ENCODE results near the gene SEPHS1.
A peak's percentile ranks its signal among the peaks of the same experiment; 100 is the strongest.

Gene SEPHS1

DNA sequence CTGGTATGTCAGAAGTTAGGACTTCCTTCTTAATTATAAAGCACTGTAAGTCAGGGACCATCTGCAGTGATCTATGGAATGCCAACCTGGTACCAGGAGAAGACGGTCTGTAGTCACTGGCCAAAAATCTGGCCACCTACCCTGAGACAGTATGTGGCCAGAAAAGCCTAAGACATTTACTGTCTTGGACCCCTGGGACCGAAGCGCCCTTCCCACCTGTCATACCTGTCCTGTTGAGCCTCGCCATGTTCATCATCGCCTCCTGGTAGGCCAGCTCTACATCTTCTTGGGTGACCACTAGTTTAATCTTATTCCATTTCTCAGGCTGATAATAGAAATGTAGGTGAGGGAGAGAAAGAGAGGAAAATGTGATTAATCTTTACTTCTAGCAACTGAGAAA, 20.0 kb downstream of the SEPHS1 start:
- DNase-seq (ENCODE audit: low read depth) = no peak

DNA sequence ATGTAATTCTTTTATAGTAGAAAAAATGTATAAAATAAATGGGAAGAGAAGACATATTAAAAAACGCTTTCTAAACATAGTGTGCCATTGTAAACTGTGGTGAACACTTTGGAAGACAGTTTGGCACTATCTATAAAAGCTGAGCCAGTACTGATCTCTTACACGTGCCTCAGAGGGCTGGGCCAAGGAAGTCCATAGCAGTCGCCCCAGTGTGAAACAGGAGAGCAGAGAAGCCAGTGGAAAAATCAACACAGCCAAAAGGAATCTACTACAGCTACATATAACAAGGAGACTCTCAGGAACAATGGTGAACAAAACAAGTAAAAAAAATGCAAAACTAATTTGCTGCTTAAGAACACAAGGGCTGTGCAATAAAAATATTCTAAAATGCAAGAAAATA, 20.6 kb downstream of the SEPHS1 start:
- no peak for DNase-seq (ENCODE audit: low read depth)

DNA sequence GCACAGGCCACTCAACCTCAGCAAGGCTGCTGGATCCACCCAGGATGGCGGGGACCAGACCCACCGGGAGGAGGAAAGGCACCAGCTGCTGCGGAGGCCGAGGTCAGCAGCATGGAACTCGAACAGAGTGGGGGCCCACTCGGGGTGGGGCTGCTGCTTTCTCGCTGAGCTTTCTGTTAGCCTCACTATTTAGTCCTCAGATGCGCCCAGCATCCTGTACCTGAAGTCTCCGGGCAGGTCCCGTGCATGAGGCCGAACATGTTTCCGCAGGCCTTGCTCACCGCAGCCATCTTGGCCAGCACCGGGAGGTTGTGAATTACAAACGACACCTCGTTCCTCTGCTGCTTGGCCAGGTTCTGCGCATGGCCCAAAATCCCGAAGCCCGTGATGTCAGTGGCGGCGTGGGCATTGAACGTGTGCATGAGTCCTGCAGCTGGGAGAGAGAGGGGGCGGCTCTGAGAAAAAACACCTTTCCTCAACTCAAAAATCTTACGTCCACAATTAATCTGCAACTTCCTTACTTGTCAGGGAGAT, 25.4 kb downstream of the SEPHS1 start:
- no peak for DNase-seq (ENCODE audit: low read depth)

DNA sequence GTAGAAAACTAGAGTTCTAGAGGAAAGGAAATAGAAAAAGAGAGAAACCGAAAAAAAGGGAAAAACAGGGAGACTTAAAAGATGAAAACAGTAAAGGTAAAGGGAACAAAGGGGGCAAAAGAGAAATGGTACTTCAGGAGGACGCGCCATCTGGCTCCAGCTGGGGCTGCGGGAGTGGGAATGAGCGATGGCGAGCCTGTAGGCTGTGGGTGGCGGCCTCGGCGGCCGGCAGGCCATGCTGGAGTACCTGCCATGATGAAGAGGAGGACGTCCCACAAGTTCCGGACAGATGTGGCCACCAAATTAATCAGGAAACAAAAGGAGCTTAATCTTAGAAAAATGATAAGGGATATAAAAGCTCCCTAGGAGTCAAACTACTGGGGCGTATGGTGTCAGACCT, 26.5 kb downstream of the SEPHS1 start:
- DNase-seq (ENCODE audit: low read depth) = no peak

DNA sequence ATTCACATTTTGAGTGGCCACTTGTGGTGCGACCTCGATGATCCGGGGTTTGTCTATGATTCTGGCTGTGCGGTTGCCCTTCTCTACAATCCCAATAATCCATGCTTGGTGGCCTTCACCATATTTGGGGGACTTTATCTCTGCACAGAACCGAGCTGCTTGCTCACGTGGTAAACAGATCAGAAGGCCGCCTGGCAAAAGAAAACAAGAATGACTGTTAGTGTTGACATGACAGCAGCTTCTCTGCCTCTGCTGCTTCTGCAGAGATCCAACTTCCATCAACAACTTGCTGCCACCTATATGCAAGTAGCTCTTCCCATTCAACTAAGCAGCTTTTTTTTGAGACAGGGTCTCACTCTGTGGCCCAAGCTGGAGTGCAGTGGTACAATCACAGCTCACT, 28.9 kb downstream of the SEPHS1 start:
- no peak for DNase-seq (ENCODE audit: low read depth)

DNA sequence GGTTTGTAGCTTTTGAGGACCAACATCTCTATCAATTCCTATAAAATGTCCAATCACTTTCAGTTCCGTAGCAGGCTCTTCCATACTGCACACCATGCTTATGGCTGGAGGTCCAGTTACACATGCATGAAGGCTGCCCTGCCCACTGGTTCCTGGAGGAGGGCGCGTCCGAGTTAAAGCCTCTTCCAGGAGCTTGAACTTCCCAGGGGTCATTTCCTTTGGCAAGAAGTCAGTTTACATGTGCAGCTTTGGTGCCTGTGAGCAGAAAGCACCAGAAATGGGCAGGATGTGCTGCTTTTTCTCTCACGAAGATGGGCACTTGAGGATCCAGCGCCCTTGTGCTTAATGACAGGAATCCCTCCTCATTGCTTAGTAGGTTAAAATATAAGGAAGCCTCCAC, 30.6 kb downstream of the SEPHS1 start:
- DNase-seq (ENCODE audit: low read depth) = no peak

DNA sequence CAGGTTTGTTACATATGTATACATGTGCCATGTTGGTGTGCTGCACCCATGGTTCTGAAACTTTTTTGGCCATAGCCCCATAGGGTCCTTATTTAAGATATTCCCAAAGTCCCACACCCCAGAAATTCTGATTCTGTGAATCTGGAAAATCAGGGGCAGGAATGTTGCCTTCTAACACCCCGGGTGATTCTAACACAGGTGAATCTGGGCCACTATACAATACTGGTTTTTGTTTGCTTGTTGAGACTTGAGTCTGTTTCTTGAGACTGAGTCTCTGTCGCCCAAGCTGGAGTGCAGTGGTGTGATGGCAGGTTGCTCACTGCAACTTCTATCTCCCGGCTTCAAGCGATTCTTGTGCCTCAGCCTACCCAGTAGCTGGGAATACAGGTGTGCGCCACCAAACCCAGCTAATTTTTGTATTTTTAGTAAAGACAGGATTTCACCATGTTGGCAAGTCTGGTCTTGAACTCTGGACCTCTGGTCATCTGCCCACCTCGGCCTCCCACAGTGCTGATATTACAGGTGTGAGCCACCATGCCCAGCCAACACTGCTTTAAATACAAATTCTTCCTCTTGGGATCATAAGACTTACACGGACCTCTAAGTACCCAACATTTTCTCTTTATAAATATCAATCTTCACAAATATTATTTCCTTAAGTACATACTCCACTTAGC, 31.3 kb downstream of the SEPHS1 start:
- DNase-seq (ENCODE audit: low read depth) = no peak

DNA sequence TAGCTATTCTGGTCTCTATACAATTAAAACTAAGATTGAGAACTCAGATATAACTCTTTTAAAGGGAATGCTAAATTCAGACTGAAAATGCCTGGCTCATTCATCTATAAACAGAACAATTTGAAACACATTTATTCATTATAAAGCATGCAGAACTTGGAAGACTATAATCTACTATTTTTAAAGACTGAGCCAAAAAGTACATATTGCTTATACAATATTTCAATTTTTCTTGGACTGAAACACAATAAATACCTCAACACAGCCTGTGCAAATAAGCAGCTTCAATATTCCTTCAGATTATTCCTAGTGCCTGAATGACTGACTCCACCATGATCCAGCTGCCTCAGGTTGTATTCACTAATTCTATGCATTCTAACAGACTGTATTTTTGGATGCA, 32.7 kb downstream of the SEPHS1 start:
- DNase-seq (ENCODE audit: low read depth) = no peak

DNA sequence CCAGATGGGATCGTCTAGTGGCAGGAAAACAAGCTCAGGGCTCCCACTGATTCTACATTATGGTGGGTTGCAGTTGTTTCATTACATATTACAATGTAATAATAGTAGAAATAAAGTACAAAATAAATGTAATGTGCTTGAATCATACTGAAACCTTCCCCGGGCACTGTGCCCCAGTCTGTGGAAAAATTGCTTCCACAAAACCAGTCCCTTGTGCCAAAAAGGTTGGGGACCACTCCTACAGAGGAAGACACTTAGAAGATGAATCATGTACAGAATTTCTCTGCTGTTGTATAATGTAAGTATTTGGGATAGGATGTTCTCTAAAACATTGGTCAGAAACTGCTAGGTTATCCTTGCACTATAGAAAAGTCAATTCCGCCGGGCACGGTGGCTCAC, 36.9 kb downstream of the SEPHS1 start:
- peak; percentile 24 for DNase-seq (ENCODE audit: low read depth)

DNA sequence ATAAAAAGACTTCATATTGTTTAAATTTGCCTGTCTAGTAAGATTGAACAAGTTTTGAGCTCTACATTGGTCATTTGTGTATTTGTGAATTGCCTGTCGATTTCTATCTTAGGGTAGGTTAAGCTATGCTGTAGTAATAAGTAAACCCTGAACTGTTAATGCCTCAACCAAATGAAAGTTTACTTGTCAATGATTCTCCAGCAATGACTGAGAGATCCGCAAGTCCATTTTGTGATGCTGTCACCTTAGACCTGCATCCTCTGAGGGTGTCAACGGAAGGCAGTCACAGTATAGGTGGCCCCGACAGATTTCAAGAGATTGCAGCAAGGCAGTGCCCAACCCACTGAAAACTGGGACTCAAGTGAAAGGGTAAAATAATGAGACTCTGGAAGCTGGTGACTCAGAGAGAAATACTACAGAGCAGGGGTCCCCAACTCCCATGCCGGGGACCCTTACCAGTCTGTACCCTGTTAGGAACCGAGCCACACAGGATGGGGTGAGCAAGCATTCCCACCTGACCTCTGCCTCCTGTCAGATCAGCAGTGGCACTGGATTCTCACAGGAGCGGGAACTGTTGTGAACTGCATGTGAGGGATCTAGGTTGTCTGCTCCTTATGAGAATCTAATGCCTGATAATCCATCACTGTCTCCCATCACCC, 37.4 kb downstream of the SEPHS1 start:
- DNase-seq (ENCODE audit: low read depth) = no peak

DNA sequence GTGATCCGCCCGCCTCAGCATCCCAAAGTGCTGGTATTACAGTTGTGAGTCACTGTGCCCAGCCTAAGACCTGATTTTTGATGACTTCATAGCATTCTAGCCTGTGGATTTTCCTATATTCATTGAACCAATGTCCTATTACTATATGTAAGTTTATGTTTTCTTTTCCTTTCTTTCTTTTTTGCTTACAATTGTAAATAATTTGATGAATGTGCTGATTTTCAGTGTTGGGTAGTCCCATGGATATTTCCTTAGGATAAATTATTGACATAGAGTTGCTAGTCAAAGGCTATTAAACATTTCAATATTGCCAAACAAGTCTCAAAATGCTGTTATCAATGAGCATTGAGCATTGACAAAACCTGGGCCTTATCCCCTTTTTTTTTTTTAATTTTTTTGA, 38.3 kb downstream of the SEPHS1 start:
- no peak for DNase-seq (ENCODE audit: low read depth)

DNA sequence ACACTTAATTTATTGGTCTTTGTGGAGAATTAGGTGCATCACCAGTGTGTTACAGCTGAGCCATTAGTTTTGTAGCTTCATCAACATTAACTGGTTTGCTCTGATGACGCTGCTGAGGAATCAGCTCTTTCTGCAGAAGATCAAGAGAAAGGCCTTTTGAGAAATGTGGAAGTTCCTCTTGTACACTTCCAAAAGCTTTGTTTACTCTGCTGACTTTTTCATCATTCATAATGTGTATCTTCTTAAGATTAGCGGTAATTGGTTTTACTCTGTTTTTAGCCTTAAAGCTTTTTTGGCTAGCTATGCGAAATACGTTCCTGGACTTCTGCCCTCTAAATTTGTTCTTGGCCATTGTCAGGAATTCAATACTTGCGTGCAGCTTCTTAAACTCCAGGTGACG, 40.0 kb downstream of the SEPHS1 start:
- no peak for DNase-seq (ENCODE audit: low read depth)

DNA sequence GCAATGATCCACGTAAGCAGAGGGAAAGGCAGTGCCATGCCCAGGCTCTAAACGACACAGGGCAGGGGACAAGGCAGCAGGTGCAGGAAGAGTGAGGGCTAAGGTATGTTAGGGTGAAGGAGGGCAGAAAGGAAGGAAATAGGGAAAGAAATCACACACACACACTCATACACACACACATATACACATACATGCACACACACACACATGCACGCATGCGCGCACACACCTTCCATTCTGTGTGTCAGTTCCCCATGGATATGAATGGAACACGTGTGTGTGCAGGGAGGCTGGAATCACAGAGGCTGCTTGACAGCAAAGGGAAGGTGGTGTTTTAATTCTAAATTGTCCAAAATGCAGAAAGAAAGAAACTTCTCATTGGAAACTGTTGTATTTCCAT, 42.0 kb downstream of the SEPHS1 start:
- no peak for DNase-seq (ENCODE audit: low read depth)

DNA sequence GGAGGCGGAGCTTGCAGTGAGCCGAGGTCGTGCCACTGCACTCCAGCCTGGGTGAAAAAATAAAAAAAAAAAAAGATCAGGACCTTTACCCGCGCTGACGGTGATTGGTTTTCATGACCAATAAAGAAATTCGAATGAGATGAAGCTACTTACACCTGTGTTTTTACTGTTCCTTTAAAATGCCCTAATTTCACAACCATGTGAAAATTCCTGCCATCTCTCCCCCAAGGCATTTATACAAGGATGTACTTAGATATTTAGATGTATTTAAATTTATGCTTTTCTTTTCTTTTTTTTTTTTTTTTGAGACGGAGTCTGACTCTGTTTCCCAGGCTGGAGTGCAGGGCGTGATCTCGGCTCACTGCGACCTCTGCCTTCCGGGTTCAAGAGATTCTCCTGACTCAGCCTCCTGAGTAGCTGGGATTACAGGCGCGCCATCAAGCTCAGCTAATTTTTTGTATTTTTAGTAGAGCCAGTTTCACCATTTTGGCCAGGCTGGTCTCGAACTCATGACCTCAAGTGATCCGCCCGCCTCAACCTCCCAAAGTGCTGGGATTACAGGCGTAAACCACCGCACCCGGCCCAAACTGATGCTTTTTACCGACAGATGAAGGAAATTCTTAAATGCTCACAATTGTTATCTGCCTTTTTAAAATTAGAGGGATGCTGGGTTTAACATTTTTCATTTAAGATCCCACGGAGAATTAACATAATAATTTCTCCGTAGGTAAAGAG, 45.1 kb downstream of the SEPHS1 start:
- DNase-seq (ENCODE audit: low read depth) = no peak

DNA sequence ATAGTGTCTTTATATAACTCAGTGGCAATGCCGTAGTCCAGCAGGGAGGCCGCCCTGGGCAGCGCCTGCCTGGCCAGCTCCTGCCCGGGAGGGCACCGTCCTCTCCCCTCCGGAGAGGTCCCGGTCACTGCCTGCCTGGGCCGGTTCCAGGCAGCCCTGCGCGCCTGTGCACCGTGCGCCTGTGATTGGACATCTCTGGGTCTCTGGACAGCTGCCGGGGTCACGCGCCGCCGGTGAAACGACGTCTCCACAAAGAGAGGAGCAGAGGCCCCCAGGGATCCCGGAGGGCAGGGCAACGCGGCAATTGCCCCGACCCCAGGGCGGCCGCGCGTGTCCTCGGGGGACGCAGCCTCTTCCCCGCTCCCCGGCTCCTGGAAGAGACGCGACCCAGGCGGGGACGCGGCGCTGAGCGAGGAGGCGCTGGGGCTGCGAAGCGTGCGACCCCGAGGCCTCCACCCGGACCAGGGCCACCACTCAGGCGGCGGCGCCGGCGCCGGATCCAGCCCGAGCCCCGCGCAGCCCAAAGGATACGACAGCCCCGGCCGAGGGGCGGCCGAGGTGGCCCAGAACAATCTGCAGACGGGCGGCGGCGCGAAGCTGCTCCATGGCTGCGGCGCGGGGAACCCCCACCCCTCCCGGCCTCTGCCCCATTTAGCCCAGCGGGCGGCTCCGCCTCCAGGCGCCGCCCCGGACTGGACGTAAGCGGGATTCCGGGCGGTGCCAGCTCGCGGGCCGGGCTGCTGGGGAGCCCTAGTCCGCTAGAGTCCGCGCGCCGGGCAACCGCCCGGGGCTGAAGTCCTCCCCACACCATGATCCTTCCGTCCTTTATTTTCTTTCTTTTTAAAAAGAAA, 48.4 kb downstream of the SEPHS1 start, which contains the start of gene PHYH:
PHYH (minus strand) TSS at position 628 of the 851 bp plus-strand sequence; CDS start at position 606, 22 bp downstream.
- peak; percentile 50 for DNase-seq (ENCODE audit: low read depth)

DNA sequence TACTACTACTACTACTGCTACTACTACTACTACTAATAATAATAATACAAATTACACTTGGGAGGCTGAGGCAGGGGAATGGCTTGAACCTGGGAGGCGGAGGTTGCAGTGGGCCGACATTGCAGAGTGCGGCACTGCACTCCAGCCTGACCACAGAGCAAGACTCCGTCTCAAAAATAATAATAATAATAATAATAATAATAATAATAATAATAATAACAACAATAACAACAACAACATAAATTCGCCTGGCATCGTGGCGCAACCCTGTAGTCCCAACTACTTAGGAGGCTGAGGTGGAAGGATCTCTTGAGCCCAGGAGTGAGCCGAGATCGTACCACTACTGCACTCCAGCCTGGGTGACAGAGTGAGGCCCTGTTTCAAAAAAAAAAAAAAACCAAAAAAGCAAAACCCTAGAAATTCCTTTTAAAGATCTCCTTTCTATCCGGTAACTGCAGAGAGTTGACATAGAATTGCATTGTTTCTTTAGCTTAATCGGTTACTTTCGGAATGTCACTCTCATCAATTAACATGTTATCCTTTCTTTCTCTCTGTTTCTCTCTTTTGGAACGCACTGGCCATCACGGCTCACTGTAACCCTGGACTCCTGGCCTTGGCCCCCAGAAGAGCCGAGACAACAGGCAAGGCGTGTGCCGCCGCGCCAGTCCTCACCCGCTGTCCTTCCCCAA, 49.2 kb downstream of the SEPHS1 start:
- DNase-seq (ENCODE audit: low read depth) = no peak

DNA sequence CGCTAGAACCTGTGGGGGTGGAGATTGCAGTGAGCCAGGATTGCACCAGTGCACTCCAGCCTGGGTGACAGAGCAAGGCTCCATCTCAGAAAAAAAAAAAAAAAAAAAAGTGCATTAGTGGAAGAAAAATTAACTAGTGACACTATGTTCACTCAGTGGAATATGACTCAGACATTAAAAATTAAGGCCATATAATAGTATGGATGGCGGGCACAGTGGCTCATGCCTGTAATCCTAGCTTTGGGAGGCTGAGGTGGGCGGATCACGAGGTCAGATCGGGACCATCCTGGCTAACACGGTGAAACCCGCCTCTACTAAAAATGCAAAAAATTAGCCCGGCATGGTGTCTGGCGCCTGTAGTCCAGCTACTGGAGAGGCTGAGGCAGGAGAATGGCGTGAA, 51.6 kb downstream of the SEPHS1 start:
- DNase-seq (ENCODE audit: low read depth) = no peak

DNA sequence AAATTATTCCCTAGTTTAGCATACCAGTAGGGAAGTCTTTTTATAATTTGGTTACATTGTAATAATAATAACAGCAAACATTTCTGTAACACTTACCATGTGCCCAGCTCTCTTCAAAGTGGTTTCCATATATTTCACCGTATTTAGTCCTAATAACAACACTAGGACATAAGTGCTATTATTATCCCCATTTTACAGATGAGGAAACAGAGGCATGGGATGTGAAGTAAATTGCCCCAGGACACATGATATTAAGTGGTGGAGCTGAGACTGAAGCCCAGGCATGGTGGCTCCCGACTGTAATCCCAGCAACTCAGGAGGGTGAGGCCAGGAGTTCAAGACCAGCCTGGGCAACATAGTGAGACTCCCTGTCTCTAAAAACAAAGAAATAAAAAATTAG, 53.3 kb downstream of the SEPHS1 start:
- no peak for DNase-seq (ENCODE audit: low read depth)

DNA sequence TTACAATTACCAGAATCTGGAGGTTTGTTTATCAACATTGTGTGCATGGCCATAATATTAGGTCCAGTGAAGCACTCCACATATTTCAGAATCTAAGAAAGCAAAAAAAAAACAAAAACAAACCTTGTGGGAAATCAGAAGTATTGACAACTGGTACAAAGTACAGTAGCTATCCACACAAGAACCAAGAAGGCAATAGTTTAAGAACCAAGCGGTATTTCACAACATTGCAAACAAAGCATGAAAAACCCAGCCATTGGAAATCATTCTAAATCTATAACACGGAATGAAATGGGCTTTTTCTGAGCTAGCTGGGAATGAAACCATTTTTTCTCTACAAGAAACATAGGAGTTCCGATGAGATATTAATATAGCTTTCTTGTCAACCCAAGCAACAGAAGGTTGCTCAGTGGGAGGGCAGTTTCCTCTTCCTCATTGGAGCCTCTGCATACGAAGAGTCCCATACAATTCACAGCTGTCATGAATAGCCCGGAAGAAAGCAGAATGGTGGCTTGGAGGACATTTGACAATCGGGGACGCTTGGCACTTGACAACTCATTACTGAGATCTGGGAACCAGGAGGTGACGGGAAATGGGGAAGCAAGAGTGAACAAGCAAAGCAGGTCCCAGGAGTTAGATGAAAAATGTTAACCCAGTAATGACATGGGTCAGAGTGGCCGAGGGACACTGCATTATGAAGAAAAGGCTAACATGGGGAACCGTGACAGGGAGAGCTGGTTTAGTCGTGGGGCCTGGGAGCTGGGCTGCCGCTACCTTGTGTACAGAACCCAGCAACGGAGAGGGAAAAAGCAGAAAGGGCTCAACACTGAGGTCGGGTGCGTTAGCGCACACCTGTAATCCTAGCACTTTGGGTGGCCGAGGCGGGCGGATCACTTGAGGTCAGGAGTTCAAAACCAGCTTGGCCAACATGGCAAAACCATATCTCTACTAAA, 56.0 kb downstream of the SEPHS1 start:
- no peak for DNase-seq (ENCODE audit: low read depth)

DNA sequence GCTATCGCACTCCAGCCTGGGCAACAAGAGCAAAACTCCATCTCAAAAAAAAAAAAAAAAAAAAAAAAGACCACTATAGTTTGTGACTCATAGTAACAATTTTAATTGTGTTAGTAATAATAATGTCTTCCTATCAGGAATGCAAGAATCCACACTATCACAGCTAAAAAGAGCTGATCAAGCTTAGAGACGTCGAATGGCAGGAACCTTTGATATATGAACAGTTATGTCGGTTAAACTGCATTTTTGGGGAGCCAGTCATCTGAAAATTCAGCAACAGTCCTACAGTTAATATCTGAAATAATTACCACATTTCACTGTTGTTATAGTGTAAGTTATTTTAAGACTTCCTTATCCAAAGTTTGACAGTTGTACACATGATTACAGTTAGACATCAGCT, 57.0 kb downstream of the SEPHS1 start:
- DNase-seq (ENCODE audit: low read depth) = no peak
